Measurements from ENCODE around the gene FOS.
"Not testable (repeated sequence)": the region's sequence is repeated elsewhere in the genome, so short reads cannot be mapped to it uniquely, and the experiment has no call there.

Gene FOS

GRCh38 chr14:75279153-75279762 lies 630 bp downstream of the FOS start:
- Histone ChIP-seq H3K4me1 (ENCODE audit: insufficient read depth, low read length) (peaks cover 20% of the 10 kb centered on the region), H3K27me3 (ENCODE audit: insufficient read depth, low read length) (peaks cover 40% of the 10 kb centered on the region), H3K27ac (ENCODE audit: low read depth, low read length) (peak overlapping the region; percentile 32), H3K36me3 (ENCODE audit: insufficient read depth, low read length) (peaks cover 20% of the 10 kb centered on the region), H3K9ac (ENCODE audit: low read depth, low read length) (peak overlapping the region; percentile 94), H3K4me3 (ENCODE audit: low read length) (peak overlapping the region; percentile 87), H3K9me3 (ENCODE audit: insufficient read depth, low read depth, low read length) (no peaks in the 10 kb centered on the region)
- under 1% methylated on average over 38 of the region's 38 CpGs for WGBS

GRCh38 chr14:75279763-75280290 lies 1.2 kb downstream of the FOS start:
- Histone ChIP-seq H3K9me3 (ENCODE audit: insufficient read depth, low read depth, low read length) (no peaks in the 10 kb centered on the region), H3K9ac (ENCODE audit: low read depth, low read length) (peak overlapping the region; percentile 94), H3K27ac (ENCODE audit: low read depth, low read length) (peak overlapping the region; percentile 65; the same call in 1 of the 2 replicates), H3K27me3 (ENCODE audit: insufficient read depth, low read length) (peaks cover 38% of the 10 kb centered on the region), H3K36me3 (ENCODE audit: insufficient read depth, low read length) (peaks cover 20% of the 10 kb centered on the region), H3K4me3 (ENCODE audit: low read length) (peak overlapping the region; percentile 87), H3K4me1 (ENCODE audit: insufficient read depth, low read length) (peaks cover 20% of the 10 kb centered on the region)
- WGBS, result 1% methylated on average over 26 of the region's 26 CpGs

GRCh38 chr14:75280291-75280830 lies 1.7 kb downstream of the FOS start:
- Histone ChIP-seq H3K36me3 (ENCODE audit: insufficient read depth, low read length) (peaks cover 20% of the 10 kb centered on the region), H3K27ac (ENCODE audit: low read depth, low read length) (peak overlapping the region; percentile 65; the same call in 1 of the 2 replicates), H3K9me3 (ENCODE audit: insufficient read depth, low read depth, low read length) (no peaks in the 10 kb centered on the region), H3K4me1 (ENCODE audit: insufficient read depth, low read length) (peaks cover 20% of the 10 kb centered on the region), H3K27me3 (ENCODE audit: insufficient read depth, low read length) (peaks cover 33% of the 10 kb centered on the region), H3K9ac (ENCODE audit: low read depth, low read length) (peak overlapping the region; percentile 94), H3K4me3 (ENCODE audit: low read length) (peak overlapping the region; percentile 87)
- 23% methylated on average over 7 of the region's 7 CpGs for WGBS

- Histone ChIP-seq H3K36me3 (ENCODE audit: insufficient read depth, low read length) (peaks cover 20% of the 10 kb centered on the region), H3K4me3 (ENCODE audit: low read length) (peak overlapping the region; percentile 87), H3K27me3 (ENCODE audit: insufficient read depth, low read length) (peaks cover 26% of the 10 kb centered on the region), H3K27ac (ENCODE audit: low read depth, low read length) (no peak overlapping the region), H3K9ac (ENCODE audit: low read depth, low read length) (peak overlapping the region; percentile 23), H3K9me3 (ENCODE audit: insufficient read depth, low read depth, low read length) (no peaks in the 10 kb centered on the region), H3K4me1 (ENCODE audit: insufficient read depth, low read length) (peaks cover 21% of the 10 kb centered on the region)
- WGBS, result 84% methylated on average over 17 of the region's 17 CpGs
Observed at GRCh38 chr14:75280831-75281653, 2.4 kb downstream of the FOS start.

GRCh38 chr14:75281654-75282019 lies 3.0 kb downstream of the FOS start:
- no CpG with 5 or more reads among the region's 1 CpG for WGBS
- H3K27ac ChIP-seq (ENCODE audit: low read depth, low read length), result no peak overlapping the region
- peaks cover 20% of the 10 kb centered on the region for H3K27me3 ChIP-seq (ENCODE audit: insufficient read depth, low read length)
- no peaks in the 10 kb centered on the region for H3K9me3 ChIP-seq (ENCODE audit: insufficient read depth, low read depth, low read length)
- peaks cover 20% of the 10 kb centered on the region for H3K36me3 ChIP-seq (ENCODE audit: insufficient read depth, low read length)
- H3K4me3 ChIP-seq (ENCODE audit: low read length), result no peak overlapping the region
- H3K9ac ChIP-seq (ENCODE audit: low read depth, low read length), result no peak overlapping the region
- peaks cover 26% of the 10 kb centered on the region for H3K4me1 ChIP-seq (ENCODE audit: insufficient read depth, low read length)

GRCh38 chr14:75282170-75282554 lies 3.5 kb downstream of the FOS start:
- peaks cover 18% of the 10 kb centered on the region for H3K27me3 ChIP-seq (ENCODE audit: insufficient read depth, low read length)
- H3K36me3 ChIP-seq (ENCODE audit: insufficient read depth, low read length), result peaks cover 20% of the 10 kb centered on the region
- 94% methylated on average over 4 of the region's 4 CpGs for WGBS
- peaks cover 27% of the 10 kb centered on the region for H3K4me1 ChIP-seq (ENCODE audit: insufficient read depth, low read length)
- H3K4me3 ChIP-seq (ENCODE audit: low read length), result no peak overlapping the region
- no peak overlapping the region for H3K9ac ChIP-seq (ENCODE audit: low read depth, low read length)
- H3K9me3 ChIP-seq (ENCODE audit: insufficient read depth, low read depth, low read length), result no peaks in the 10 kb centered on the region
- no peak overlapping the region for H3K27ac ChIP-seq (ENCODE audit: low read depth, low read length)

- 94% methylated on average over 17 of the region's 18 CpGs for WGBS
- not testable (repeated sequence) for H3K9me3 ChIP-seq (ENCODE audit: insufficient read depth, low read depth, low read length); H3K4me3 ChIP-seq (ENCODE audit: low read length); H3K27ac ChIP-seq (ENCODE audit: low read depth, low read length); H3K9ac ChIP-seq (ENCODE audit: low read depth, low read length)
- peaks cover 32% of the 10 kb centered on the region for H3K4me1 ChIP-seq (ENCODE audit: insufficient read depth, low read length)
- peaks cover 13% of the 10 kb centered on the region; the same call in 1 of the 2 replicates for H3K27me3 ChIP-seq (ENCODE audit: insufficient read depth, low read length)
- H3K36me3 ChIP-seq (ENCODE audit: insufficient read depth, low read length), result peaks cover 20% of the 10 kb centered on the region
Observed at GRCh38 chr14:75282555-75283161, 4.0 kb downstream of the FOS start.

GRCh38 chr14:75283162-75283832 lies 4.7 kb downstream of the FOS start:
- Histone ChIP-seq H3K27me3 (ENCODE audit: insufficient read depth, low read length) (peaks cover 11% of the 10 kb centered on the region; the same call in 1 of the 2 replicates), H3K27ac (ENCODE audit: low read depth, low read length) (no peak overlapping the region), H3K9me3 (ENCODE audit: insufficient read depth, low read depth, low read length) (no peaks in the 10 kb centered on the region), H3K36me3 (ENCODE audit: insufficient read depth, low read length) (peaks cover 20% of the 10 kb centered on the region), H3K4me1 (ENCODE audit: insufficient read depth, low read length) (peaks cover 39% of the 10 kb centered on the region), H3K9ac (ENCODE audit: low read depth, low read length) (no peak overlapping the region), H3K4me3 (ENCODE audit: low read length) (no peak overlapping the region)
- 86% methylated on average over 12 of the region's 13 CpGs for WGBS

GRCh38 chr14:75283833-75284563 lies 5.4 kb downstream of the FOS start:
- peaks cover 20% of the 10 kb centered on the region for H3K36me3 ChIP-seq (ENCODE audit: insufficient read depth, low read length)
- peaks cover 40% of the 10 kb centered on the region for H3K4me1 ChIP-seq (ENCODE audit: insufficient read depth, low read length)
- no peak overlapping the region for H3K9ac ChIP-seq (ENCODE audit: low read depth, low read length)
- no peak overlapping the region for H3K4me3 ChIP-seq (ENCODE audit: low read length)
- H3K27ac ChIP-seq (ENCODE audit: low read depth, low read length), result no peak overlapping the region
- peaks cover 10% of the 10 kb centered on the region; the same call in 1 of the 2 replicates for H3K27me3 ChIP-seq (ENCODE audit: insufficient read depth, low read length)
- no peaks in the 10 kb centered on the region for H3K9me3 ChIP-seq (ENCODE audit: insufficient read depth, low read depth, low read length)
- WGBS, result 92% methylated on average over 5 of the region's 5 CpGs

GRCh38 chr14:75285331-75285730 lies 6.7 kb downstream of the FOS start:
- Histone ChIP-seq H3K4me3 (ENCODE audit: low read length) (no peak overlapping the region), H3K9ac (ENCODE audit: low read depth, low read length) (no peak overlapping the region), H3K4me1 (ENCODE audit: insufficient read depth, low read length) (peaks cover 40% of the 10 kb centered on the region), H3K27me3 (ENCODE audit: insufficient read depth, low read length) (no peaks in the 10 kb centered on the region), H3K9me3 (ENCODE audit: insufficient read depth, low read depth, low read length) (no peaks in the 10 kb centered on the region), H3K27ac (ENCODE audit: low read depth, low read length) (no peak overlapping the region), H3K36me3 (ENCODE audit: insufficient read depth, low read length) (peaks cover 20% of the 10 kb centered on the region)
